ENCODE results near the gene DHX29.

The DHX29 gene

GRCh38 chr5:55345327-55345726, 37.8 kb upstream of the DHX29 start:
- no CpG with 5 or more reads among the region's 4 CpGs for WGBS, 2 donors (ENCODE audit: extremely low coverage in 2 of 2, insufficient read length in 2 of 2, insufficient replicate concordance in 1 of 2)
- Histone ChIP-seq H4K8ac (ENCODE audit: low read depth, low read length) (no peak overlapping the region), H3K18ac (ENCODE audit: low read length) (no peak overlapping the region), H2BK12ac (ENCODE audit: low read length) (no peak overlapping the region), H3K4ac (ENCODE audit: low read length) (no peak overlapping the region), H3K79me1 (ENCODE audit: low read depth, low read length) (no peaks in the 10 kb centered on the region), H3K23ac (ENCODE audit: low read depth, low read length, poor library complexity) (no peak overlapping the region), H3K4me1 (ENCODE audit: control insufficient read depth in 2 of 2, insufficient read depth in 1 of 2, low read depth in 1 of 2, low read length in 2 of 2) (no peaks in the 10 kb centered on the region), H3K36me3 (replicated peaks in 1 of 2; ENCODE audit: control insufficient read depth in 2 of 2, insufficient read depth in 2 of 2, low read length in 2 of 2) (peaks cover 18 to 96% of the 10 kb centered on the region in 2 donors), H3K27me3 (ENCODE audit: control insufficient read depth in 3 of 3, insufficient read depth in 3 of 3, low read depth in 1 of 3, low read length in 3 of 3) (no peaks in the 10 kb centered on the region), H4K91ac (ENCODE audit: low read depth, low read length, poor library complexity) (no peak overlapping the region), H2BK5ac (ENCODE audit: low read length) (no peak overlapping the region), H3K27ac (replicated peaks; ENCODE audit: low read length) (no peak overlapping the region), H2AK5ac (ENCODE audit: low read depth, low read length) (no peak overlapping the region), H3K9me3 (replicated peaks in 1 of 2; ENCODE audit: control insufficient read depth in 2 of 2, insufficient read depth in 1 of 2, low read depth in 1 of 2, low read length in 2 of 2) (peaks cover 4 to 14% of the 10 kb centered on the region in 2 donors), H2BK15ac (ENCODE audit: low read length) (no peak overlapping the region), H2BK120ac (ENCODE audit: low read depth, low read length) (no peak overlapping the region), H3K9ac (ENCODE audit: low read depth, low read length, poor library complexity) (no peak overlapping the region), H3K4me3 (ENCODE audit: low read length in 2 of 2) (no peak overlapping the region), H2AFZ (ENCODE audit: low read length) (no peak overlapping the region), H3K4me2 (ENCODE audit: insufficient read depth, low read length, poor library complexity, severe bottlenecking) (no peak overlapping the region), H3K14ac (ENCODE audit: low read length) (no peak overlapping the region)
- no peak for DNase-seq (ENCODE audit: low spot score)

GRCh38 chr5:55344392-55344992, 37.0 kb upstream of the DHX29 start:
- no peak overlapping the region for H2AFZ ChIP-seq (ENCODE audit: low read length)
- no peak overlapping the region for H3K9ac ChIP-seq (ENCODE audit: low read depth, low read length, poor library complexity)
- H3K27ac ChIP-seq (replicated peaks; ENCODE audit: low read length), result no peak overlapping the region
- H4K91ac ChIP-seq (ENCODE audit: low read depth, low read length, poor library complexity), result no peak overlapping the region
- H4K8ac ChIP-seq (ENCODE audit: low read depth, low read length), result no peak overlapping the region
- H2BK12ac ChIP-seq (ENCODE audit: low read length), result no peak overlapping the region
- no peaks in the 10 kb centered on the region for H3K4me1 ChIP-seq (ENCODE audit: control insufficient read depth in 2 of 2, insufficient read depth in 1 of 2, low read depth in 1 of 2, low read length in 2 of 2)
- H3K4ac ChIP-seq (ENCODE audit: low read length), result no peak overlapping the region
- no peak overlapping the region for H2AK5ac ChIP-seq (ENCODE audit: low read depth, low read length)
- no peak overlapping the region for H3K23ac ChIP-seq (ENCODE audit: low read depth, low read length, poor library complexity)
- WGBS, 2 donors (ENCODE audit: extremely low coverage in 2 of 2, insufficient read length in 2 of 2, insufficient replicate concordance in 1 of 2), result no CpG with 5 or more reads among the region's 2 CpGs
- peak; percentile 47 for DNase-seq (ENCODE audit: low spot score)
- H3K18ac ChIP-seq (ENCODE audit: low read length), result no peak overlapping the region
- no peak overlapping the region for H3K4me3 ChIP-seq (ENCODE audit: low read length in 2 of 2)
- H3K79me1 ChIP-seq (ENCODE audit: low read depth, low read length), result no peaks in the 10 kb centered on the region
- H2BK5ac ChIP-seq (ENCODE audit: low read length), result no peak overlapping the region
- no peak overlapping the region for H3K4me2 ChIP-seq (ENCODE audit: insufficient read depth, low read length, poor library complexity, severe bottlenecking)
- H3K9me3 ChIP-seq (replicated peaks in 1 of 2; ENCODE audit: control insufficient read depth in 2 of 2, insufficient read depth in 1 of 2, low read depth in 1 of 2, low read length in 2 of 2), result peaks cover 4 to 14% of the 10 kb centered on the region in 2 donors
- peaks cover 17 to 95% of the 10 kb centered on the region in 2 donors for H3K36me3 ChIP-seq (replicated peaks in 1 of 2; ENCODE audit: control insufficient read depth in 2 of 2, insufficient read depth in 2 of 2, low read length in 2 of 2)
- no peak overlapping the region for H2BK15ac ChIP-seq (ENCODE audit: low read length)
- no peak overlapping the region for H3K14ac ChIP-seq (ENCODE audit: low read length)
- no peak overlapping the region for H2BK120ac ChIP-seq (ENCODE audit: low read depth, low read length)
- H3K27me3 ChIP-seq (ENCODE audit: control insufficient read depth in 3 of 3, insufficient read depth in 3 of 3, low read depth in 1 of 3, low read length in 3 of 3), result no peaks in the 10 kb centered on the region

DNA sequence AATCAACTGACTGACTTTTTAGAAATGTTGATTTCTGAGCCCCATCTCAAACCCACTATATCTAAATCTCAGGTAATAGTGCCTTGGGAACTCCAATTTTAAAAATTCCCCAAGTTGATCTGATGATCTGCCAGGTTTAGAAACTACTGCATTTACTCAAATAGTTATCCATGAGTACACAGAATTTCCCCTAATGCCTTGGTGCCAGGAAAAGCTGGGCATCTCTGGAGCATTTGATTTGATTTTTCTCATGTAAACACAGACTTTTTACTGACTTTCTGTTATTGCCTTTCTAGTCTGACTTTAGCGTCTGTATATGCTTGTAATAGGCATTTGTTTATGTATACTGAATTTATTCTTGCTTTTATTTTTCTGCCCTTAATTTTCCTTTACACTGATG, 36.1 kb upstream of the DHX29 start:
- H3K4me2 ChIP-seq (ENCODE audit: insufficient read depth, low read length, poor library complexity, severe bottlenecking), result no peak overlapping the region
- no peak overlapping the region for H3K14ac ChIP-seq (ENCODE audit: low read length)
- no CpG with 5 or more reads among the region's 1 CpG for WGBS, 2 donors (ENCODE audit: extremely low coverage in 2 of 2, insufficient read length in 2 of 2, insufficient replicate concordance in 1 of 2)
- no peak overlapping the region for H3K4ac ChIP-seq (ENCODE audit: low read length)
- no peak overlapping the region for H3K27ac ChIP-seq (replicated peaks; ENCODE audit: low read length)
- no peak overlapping the region for H2BK15ac ChIP-seq (ENCODE audit: low read length)
- H4K91ac ChIP-seq (ENCODE audit: low read depth, low read length, poor library complexity), result no peak overlapping the region
- no peaks in the 10 kb centered on the region for H3K4me1 ChIP-seq (ENCODE audit: control insufficient read depth in 2 of 2, insufficient read depth in 1 of 2, low read depth in 1 of 2, low read length in 2 of 2)
- no peak overlapping the region for H2AK5ac ChIP-seq (ENCODE audit: low read depth, low read length)
- H3K23ac ChIP-seq (ENCODE audit: low read depth, low read length, poor library complexity), result no peak overlapping the region
- no peak overlapping the region for H3K9ac ChIP-seq (ENCODE audit: low read depth, low read length, poor library complexity)
- peaks cover 4 to 14% of the 10 kb centered on the region in 2 donors for H3K9me3 ChIP-seq (replicated peaks in 1 of 2; ENCODE audit: control insufficient read depth in 2 of 2, insufficient read depth in 1 of 2, low read depth in 1 of 2, low read length in 2 of 2)
- no peak overlapping the region for H4K8ac ChIP-seq (ENCODE audit: low read depth, low read length)
- no peak overlapping the region for H3K4me3 ChIP-seq (ENCODE audit: low read length in 2 of 2)
- DNase-seq (ENCODE audit: low spot score), result no peak
- no peak overlapping the region for H2BK120ac ChIP-seq (ENCODE audit: low read depth, low read length)
- H3K27me3 ChIP-seq (ENCODE audit: control insufficient read depth in 3 of 3, insufficient read depth in 3 of 3, low read depth in 1 of 3, low read length in 3 of 3), result no peaks in the 10 kb centered on the region
- no peak overlapping the region for H2AFZ ChIP-seq (ENCODE audit: low read length)
- H3K36me3 ChIP-seq (replicated peaks in 1 of 2; ENCODE audit: control insufficient read depth in 2 of 2, insufficient read depth in 2 of 2, low read length in 2 of 2), result peaks cover 14 to 94% of the 10 kb centered on the region in 2 donors
- H2BK5ac ChIP-seq (ENCODE audit: low read length), result no peak overlapping the region
- H3K79me1 ChIP-seq (ENCODE audit: low read depth, low read length), result no peaks in the 10 kb centered on the region
- no peak overlapping the region for H2BK12ac ChIP-seq (ENCODE audit: low read length)
- no peak overlapping the region for H3K18ac ChIP-seq (ENCODE audit: low read length)

- Histone ChIP-seq H3K23ac (ENCODE audit: low read depth, low read length, poor library complexity) (no peak overlapping the region), H2BK12ac (ENCODE audit: low read length) (no peak overlapping the region), H3K27ac (replicated peaks; ENCODE audit: low read length) (no peak overlapping the region), H2BK120ac (ENCODE audit: low read depth, low read length) (no peak overlapping the region), H2BK15ac (ENCODE audit: low read length) (no peak overlapping the region), H2BK5ac (ENCODE audit: low read length) (no peak overlapping the region), H3K18ac (ENCODE audit: low read length) (no peak overlapping the region), H3K4me1 (ENCODE audit: control insufficient read depth in 2 of 2, insufficient read depth in 1 of 2, low read depth in 1 of 2, low read length in 2 of 2) (no peaks in the 10 kb centered on the region), H3K36me3 (replicated peaks in 1 of 2; ENCODE audit: control insufficient read depth in 2 of 2, insufficient read depth in 2 of 2, low read length in 2 of 2) (peaks cover 12 to 91% of the 10 kb centered on the region in 2 donors), H2AK5ac (ENCODE audit: low read depth, low read length) (no peak overlapping the region), H3K79me1 (ENCODE audit: low read depth, low read length) (no peaks in the 10 kb centered on the region), H3K9ac (ENCODE audit: low read depth, low read length, poor library complexity) (no peak overlapping the region), H3K9me3 (replicated peaks in 1 of 2; ENCODE audit: control insufficient read depth in 2 of 2, insufficient read depth in 1 of 2, low read depth in 1 of 2, low read length in 2 of 2) (peaks cover 4 to 14% of the 10 kb centered on the region in 2 donors), H4K8ac (ENCODE audit: low read depth, low read length) (no peak overlapping the region), H3K14ac (ENCODE audit: low read length) (no peak overlapping the region), H4K91ac (ENCODE audit: low read depth, low read length, poor library complexity) (no peak overlapping the region), H3K4me2 (ENCODE audit: insufficient read depth, low read length, poor library complexity, severe bottlenecking) (no peak overlapping the region), H3K4me3 (ENCODE audit: low read length in 2 of 2) (no peak overlapping the region), H2AFZ (ENCODE audit: low read length) (no peak overlapping the region), H3K27me3 (ENCODE audit: control insufficient read depth in 3 of 3, insufficient read depth in 3 of 3, low read depth in 1 of 3, low read length in 3 of 3) (no peaks in the 10 kb centered on the region), H3K4ac (ENCODE audit: low read length) (no peak overlapping the region)
- DNase-seq (ENCODE audit: low spot score), result no peak
- WGBS, 2 donors (ENCODE audit: extremely low coverage in 2 of 2, insufficient read length in 2 of 2, insufficient replicate concordance in 1 of 2), result no CpG with 5 or more reads among the region's 4 CpGs
These were observed 35.6 kb upstream of the DHX29 start for GRCh38 chr5:55343107-55343506.
